Transverse colon (tissue), 4 donors: Measurements from ENCODE around the gene STK4. TPM values are rescaled to one million over a fixed set of nuclear protein-coding genes. Genes with fewer than 3 reads are reported as not detected.

Experiments used
- DNase-seq: peaks from one replicate; pipeline ENCODE4 v3.0.0-alpha.2; 2019
- H3K27ac ChIP-seq, 4 donors: fragments of 200-600 bp; sonication (generic); 2 replicates each; pipeline ENCODE4 v1.5.1; 2016 to 2018; ENCODE audit warnings: inconsistent platforms in 4 of 4
- H3K27me3 ChIP-seq: fragments of 200-600 bp; sonication (generic); 2 replicates; pipeline ENCODE4 v1.5.1; 2017; ENCODE audit warnings: inconsistent platforms
- H3K36me3 ChIP-seq, 4 donors: fragments of 200-600 bp; sonication (generic); 2 replicates each; pipeline ENCODE4 v1.5.1; 2017 to 2019; ENCODE audit warnings: inconsistent platforms in 4 of 4
- H3K4me1 ChIP-seq, 4 donors: fragments of 200-600 bp; sonication (generic); 2 replicates each; pipeline ENCODE4 v1.5.1; 2017 to 2020; ENCODE audit warnings: inconsistent platforms in 4 of 4
- H3K4me3 ChIP-seq, 4 donors: fragments of 200-600 bp; sonication (generic); 1 replicate in 1 of 4; 2 replicates in 3 of 4; pipeline versions ENCODE4 v1.5.1 to v1.6.1; 2017 to 2019; ENCODE audit warnings: inconsistent platforms in 4 of 4
- H3K9me3 ChIP-seq, 2 donors: fragments of 200-600 bp; sonication (generic); 2 replicates each; pipeline ENCODE4 v1.5.1; 2017 to 2019; ENCODE audit warnings: inconsistent platforms in 2 of 2
- CTCF ChIP-seq, 5 experiments: fragments of 200-600 bp in 3 of 5; fragments of 450-650 bp in 2 of 5; sonication (generic) in 3 of 5; IDR thresholded peaks; 1 replicate in 2 of 5; 2 replicates in 3 of 5; pipeline ENCODE4 v1.5.1; 2016 to 2017; ENCODE audit warnings: antibody characterized with exemption in 5 of 5, inconsistent platforms in 3 of 5, mild to moderate bottlenecking in 2 of 5, moderate library complexity in 1 of 5
- EP300 ChIP-seq: sonication (generic); formaldehyde crosslinking; IDR thresholded peaks from one replicate; pipeline ENCODE4 v1.6.1; 2017; ENCODE audit warnings: antibody characterized with exemption, low read depth
- POLR2A ChIP-seq: fragments of 450-650 bp; IDR thresholded peaks from one replicate; pipeline ENCODE4 v1.6.1; 2016; ENCODE audit warnings: antibody characterized with exemption, mild to moderate bottlenecking, moderate library complexity
- POLR2AphosphoS5 ChIP-seq, 3 donors: sonication (generic); formaldehyde crosslinking; IDR thresholded peaks; one replicate each; pipeline ENCODE4 v1.6.1; 2016; ENCODE audit warnings: antibody characterized with exemption in 3 of 3
- WGBS, 2 donors: methylation state at CpG; one replicate each; pipeline ENCODE4 v1.1.5; 2018; ENCODE audit warnings: low coverage in 1 of 2; 5-methylcytosine and 5-hydroxymethylcytosine counted together
- in situ Hi-C, 4 donors: fragments of 200-750 bp; cut with MboI; loops; one replicate each; pipeline versions ENCODE4 v1.15.0 to v1.15.1; 2017; ENCODE audit warnings: low sequenced_read_pairs in 3 of 4, low pct_ligation_motif_present in 1 of 4, low pct_unique_long_range_greater_than_20kb in 1 of 4
- intact Hi-C: fragments of 100-400 bp; cut with DNase I; formaldehyde crosslinking; loops from one replicate; pipeline ENCODE4 v1.15.1; 2023; ENCODE audit warnings: low total_unique reads
- total RNA-seq, 4 donors: library from RNA; depleted of rRNA; stranded (reverse); fragments of >200 nt; gene quantifications; one replicate each; pipeline ENCODE4 v1.1.0, GENCODE V29; 2016

Gene STK4
- total RNA-seq, 4 donors from 2014 or later: 30.3 to 78.1 (median 38.3) TPM

- TF ChIP-seq POLR2AphosphoS5 (IDR thresholded peaks at IDR 0.05): peak in 1 of 3 donors; percentile 42
- TF ChIP-seq EP300: no peak
- in situ Hi-C loops (loop anchor here in 1 of 4 donors (25.0 kb wide), 1 partner anchor 272 kb away; no protein-coding TSS in a partner anchor), intact Hi-C loops (no loop called here)
- 72 to 74% methylated on average over 4 of the region's 4 CpGs for WGBS, 2 donors
- Histone ChIP-seq H3K9me3 (no peaks in the 10 kb centered on the region), H3K27me3 (no peaks in the 10 kb centered on the region), H3K27ac (peak overlapping the region; percentile 28 to 72 (median 52)), H3K4me3 (no peak overlapping the region), H3K4me1 (peaks cover 4 to 51% (median 5%) of the 10 kb centered on the region in 4 donors), H3K36me3 (no peaks in the 10 kb centered on the region)
- DNase-seq: no peak
Observed at GRCh38 chr20:45014671-45015415, 48.5 kb downstream of the STK4 start.

GRCh38 chr20:45016089-45016671 lies 49.9 kb downstream of the STK4 start:
- H3K4me1 ChIP-seq: peaks cover 4 to 56% (median 5%) of the 10 kb centered on the region in 4 donors
- 39 to 44% methylated on average over 4 to 5 of the region's 5 CpGs for WGBS, 2 donors
- no peak overlapping the region for H3K4me3 ChIP-seq
- H3K9me3 ChIP-seq: no peaks in the 10 kb centered on the region
- no peaks in the 10 kb centered on the region for H3K27me3 ChIP-seq
- DNase-seq: no peak
- TF ChIP-seq CTCF (IDR thresholded peaks at IDR 0.05): no peak
- no peak for TF ChIP-seq POLR2A
- no peak for TF ChIP-seq EP300
- intact Hi-C loops (no loop called here), in situ Hi-C loops (loop anchor here in 1 of 4 donors (25.0 kb wide), 1 partner anchor 271 kb away; no protein-coding TSS in a partner anchor)
- H3K27ac ChIP-seq: peak overlapping the region in 3 of 4 donors; percentile 28 to 72 (median 61)
- H3K36me3 ChIP-seq: no peaks in the 10 kb centered on the region

GRCh38 chr20:45017281-45017680 lies 51.0 kb downstream of the STK4 start:
- TF ChIP-seq POLR2AphosphoS5 (IDR thresholded peaks at IDR 0.05) (no peak), EP300 (no peak), POLR2A (no peak)
- WGBS, 2 donors: 80 to 83% methylated on average over 5 of the region's 5 CpGs
- H3K4me3 ChIP-seq: no peak overlapping the region
- no peak for DNase-seq
- in situ Hi-C loops: loop anchor here in 1 of 4 donors (25.0 kb wide), 1 partner anchor 270 kb away; no protein-coding TSS in a partner anchor
- no peaks in the 10 kb centered on the region for H3K36me3 ChIP-seq
- H3K27ac ChIP-seq: no peak overlapping the region
- no peaks in the 10 kb centered on the region for H3K9me3 ChIP-seq
- intact Hi-C loops: no loop called here
- peaks cover 4 to 54% (median 5%) of the 10 kb centered on the region in 4 donors for H3K4me1 ChIP-seq
- no peaks in the 10 kb centered on the region for H3K27me3 ChIP-seq

GRCh38 chr20:45017857-45018256 lies 51.5 kb downstream of the STK4 start:
- Histone ChIP-seq H3K27me3 (no peaks in the 10 kb centered on the region), H3K4me1 (peaks cover 4 to 54% (median 5%) of the 10 kb centered on the region in 4 donors), H3K27ac (no peak overlapping the region), H3K9me3 (no peaks in the 10 kb centered on the region), H3K36me3 (no peaks in the 10 kb centered on the region), H3K4me3 (no peak overlapping the region)
- TF ChIP-seq POLR2A (no peak), POLR2AphosphoS5 (IDR thresholded peaks at IDR 0.05) (no peak), CTCF (IDR thresholded peaks at IDR 0.05) (no peak), EP300 (no peak)
- in situ Hi-C loops: loop anchor here in 1 of 4 donors (25.0 kb wide), 1 partner anchor 269 kb away; no protein-coding TSS in a partner anchor
- intact Hi-C loops: no loop called here
- no peak for DNase-seq
